Ovary (tissue), 3 donors: Measurements from ENCODE around the gene CYTL1.

Source experiments
- EP300 ChIP-seq: sonication (generic); formaldehyde crosslinking; IDR thresholded peaks from one replicate; pipeline ENCODE4 v1.6.1; 2017; ENCODE audit warnings: antibody characterized with exemption
- POLR2A ChIP-seq: fragments of 450-650 bp; IDR thresholded peaks from one replicate; pipeline ENCODE4 v1.6.1; 2017; ENCODE audit warnings: antibody characterized with exemption, mild to moderate bottlenecking, moderate library complexity
- TF ChIP-seq, protein P1 (sequence below), 3 donors: fragments of 450-650 bp in 2 of 3; fragments of 200-600 bp in 1 of 3; IDR thresholded peaks; one replicate each; pipeline versions ENCODE4 v1.5.1 to v1.8.0; 2016 to 2022; ENCODE audit warnings: antibody characterized with exemption in 3 of 3, mild to moderate bottlenecking in 1 of 3
- donor health status: DM: no; HTN: no; CAD: no.

DNA sequence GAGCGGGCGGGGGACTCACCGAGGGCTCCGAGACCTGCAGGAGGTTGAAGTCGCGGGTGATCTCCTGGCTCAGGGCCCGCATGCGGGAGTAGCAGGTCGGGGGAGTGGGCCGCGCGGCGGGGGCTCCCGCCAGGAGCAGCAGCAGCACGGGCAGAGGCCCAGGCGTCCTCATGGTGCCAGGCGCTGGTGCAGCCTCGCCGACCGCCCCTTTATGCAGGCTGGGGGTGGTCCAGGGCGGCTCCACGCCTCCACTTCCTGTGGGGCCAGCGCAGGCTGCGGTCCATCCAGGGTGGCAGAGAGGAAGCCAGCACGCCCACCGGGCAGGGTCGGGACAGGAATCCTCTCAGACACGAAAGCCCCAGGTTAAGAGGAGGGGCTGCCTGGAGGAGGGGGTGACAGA, at the start of gene CYTL1:
- TF ChIP-seq POLR2A: no peak
- TF ChIP-seq, protein P1, sequence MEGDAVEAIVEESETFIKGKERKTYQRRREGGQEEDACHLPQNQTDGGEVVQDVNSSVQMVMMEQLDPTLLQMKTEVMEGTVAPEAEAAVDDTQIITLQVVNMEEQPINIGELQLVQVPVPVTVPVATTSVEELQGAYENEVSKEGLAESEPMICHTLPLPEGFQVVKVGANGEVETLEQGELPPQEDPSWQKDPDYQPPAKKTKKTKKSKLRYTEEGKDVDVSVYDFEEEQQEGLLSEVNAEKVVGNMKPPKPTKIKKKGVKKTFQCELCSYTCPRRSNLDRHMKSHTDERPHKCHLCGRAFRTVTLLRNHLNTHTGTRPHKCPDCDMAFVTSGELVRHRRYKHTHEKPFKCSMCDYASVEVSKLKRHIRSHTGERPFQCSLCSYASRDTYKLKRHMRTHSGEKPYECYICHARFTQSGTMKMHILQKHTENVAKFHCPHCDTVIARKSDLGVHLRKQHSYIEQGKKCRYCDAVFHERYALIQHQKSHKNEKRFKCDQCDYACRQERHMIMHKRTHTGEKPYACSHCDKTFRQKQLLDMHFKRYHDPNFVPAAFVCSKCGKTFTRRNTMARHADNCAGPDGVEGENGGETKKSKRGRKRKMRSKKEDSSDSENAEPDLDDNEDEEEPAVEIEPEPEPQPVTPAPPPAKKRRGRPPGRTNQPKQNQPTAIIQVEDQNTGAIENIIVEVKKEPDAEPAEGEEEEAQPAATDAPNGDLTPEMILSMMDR (IDR thresholded peaks at IDR 0.05): no peak
- no peak for TF ChIP-seq EP300
